GM19328 (cell line): ENCODE data around the gene NCEH1.
A peak's percentile ranks its signal among the peaks of the same experiment; 100 is the strongest.
"Not testable (repeated sequence)": the region's sequence is repeated elsewhere in the genome, so short reads cannot be mapped to it uniquely, and the experiment has no call there.

Source experiments
- ATAC-seq: cut with Tn5 transposase; IDR thresholded peaks from one replicate; pipeline ENCODE4 v1.9.1; 2021; ENCODE audit warnings: mild to moderate bottlenecking, moderate library complexity; ENCODE audit not compliant: unreplicated experiment

NCEH1 gene

GRCh38 chr3:172614340-172615274 lies 96.3 kb downstream of the NCEH1 start:
- no peak for ATAC-seq

- ATAC-seq: no peak
These were observed 97.0 kb downstream of the NCEH1 start for GRCh38 chr3:172613845-172614244.

- no peak for ATAC-seq
These were observed 97.8 kb downstream of the NCEH1 start for GRCh38 chr3:172612871-172613678.

- ATAC-seq: no peak
These were observed 101.1 kb downstream of the NCEH1 start for GRCh38 chr3:172609750-172610149.

GRCh38 chr3:172608575-172608974 lies 102.3 kb downstream of the NCEH1 start:
- no peak for ATAC-seq

GRCh38 chr3:172607305-172608121 lies 103.4 kb downstream of the NCEH1 start:
- ATAC-seq: no peak

GRCh38 chr3:172606021-172606420 lies 104.8 kb downstream of the NCEH1 start:
- no peak for ATAC-seq

GRCh38 chr3:172604895-172605646 lies 105.8 kb downstream of the NCEH1 start:
- ATAC-seq: no peak

- ATAC-seq: no peak
These were observed 109.6 kb downstream of the NCEH1 start for GRCh38 chr3:172601066-172601832.

GRCh38 chr3:172600644-172601065 lies 110.2 kb downstream of the NCEH1 start:
- no peak for ATAC-seq

GRCh38 chr3:172598904-172599303 lies 112.0 kb downstream of the NCEH1 start:
- no peak for ATAC-seq

- no peak for ATAC-seq
These were observed 114.5 kb downstream of the NCEH1 start for GRCh38 chr3:172596394-172596706.

GRCh38 chr3:172595664-172596393 lies 115.0 kb downstream of the NCEH1 start:
- peak; percentile 34 for ATAC-seq

GRCh38 chr3:172594900-172595663 lies 115.8 kb downstream of the NCEH1 start:
- not testable (repeated sequence) for ATAC-seq

GRCh38 chr3:172592898-172593669 lies 117.8 kb downstream of the NCEH1 start:
- no peak for ATAC-seq

- ATAC-seq: peak; percentile 83
These were observed 118.7 kb downstream of the NCEH1 start for GRCh38 chr3:172591876-172592771.
